Measurements from ENCODE around the gene RNF141.

RNF141 gene

GRCh38 chr11:10485646-10486045 lies 55.3 kb downstream of the RNF141 start:
- no peak for DNase-seq (ENCODE audit: low read depth)
- H3K4me3 ChIP-seq (ENCODE audit: low read length) = no peak overlapping the region
- TF ChIP-seq CTCF (IDR thresholded peaks at IDR 0.05; ENCODE audit: insufficient read depth, low read depth, low read length, missing control alignments) = no peak

- TF ChIP-seq CTCF (IDR thresholded peaks at IDR 0.05; ENCODE audit: insufficient read depth, low read depth, low read length, missing control alignments) = no peak
- H3K4me3 ChIP-seq (ENCODE audit: low read length) = no peak overlapping the region
- DNase-seq (ENCODE audit: low read depth) = no peak
Measured at GRCh38 chr11:10484461-10485180, 56.4 kb downstream of the RNF141 start.

GRCh38 chr11:10483584-10483983 lies 57.4 kb downstream of the RNF141 start:
- no peak overlapping the region for H3K4me3 ChIP-seq (ENCODE audit: low read length)
- no peak for TF ChIP-seq CTCF (IDR thresholded peaks at IDR 0.05; ENCODE audit: insufficient read depth, low read depth, low read length, missing control alignments)
- DNase-seq (ENCODE audit: low read depth) = no peak

GRCh38 chr11:10483174-10483573 lies 57.8 kb downstream of the RNF141 start:
- no peak for DNase-seq (ENCODE audit: low read depth)
- no peak overlapping the region for H3K4me3 ChIP-seq (ENCODE audit: low read length)
- no peak for TF ChIP-seq CTCF (IDR thresholded peaks at IDR 0.05; ENCODE audit: insufficient read depth, low read depth, low read length, missing control alignments)

- H3K4me3 ChIP-seq (ENCODE audit: low read length) = no peak overlapping the region
- no peak for TF ChIP-seq CTCF (IDR thresholded peaks at IDR 0.05; ENCODE audit: insufficient read depth, low read depth, low read length, missing control alignments)
- no peak for DNase-seq (ENCODE audit: low read depth)
Measured at GRCh38 chr11:10481560-10482349, 59.2 kb downstream of the RNF141 start.

- no peak for TF ChIP-seq CTCF (IDR thresholded peaks at IDR 0.05; ENCODE audit: insufficient read depth, low read depth, low read length, missing control alignments)
- no peak for DNase-seq (ENCODE audit: low read depth)
- H3K4me3 ChIP-seq (ENCODE audit: low read length) = no peak overlapping the region
Measured at GRCh38 chr11:10480760-10481159, 60.2 kb downstream of the RNF141 start.
